Activated naive CD4-positive, alpha-beta T cell treated with anti-CD3 and anti-CD28 coated beads, Interleukin-2, amount 10 ng/mL, durations not matched to agents 7 days and 5 days (primary cell): ENCODE results near the gene EYA2.

ENCODE experiments used
- CTCF ChIA-PET: fragments of 350-600 bp; sonication (Branson Sonifier 250); formaldehyde crosslinking; loops from one replicate; lab custom pipeline; 2021; ENCODE audit warnings: antibody characterized with exemption; lab: Charles Lee
- DNase-seq: peaks from one replicate; pipeline ENCODE4 v3.0.0-alpha.2; 2020
- H3K27ac Mint-ChIP-seq: one replicate; pipeline ENCODE4 v1.8.0; 2021; ENCODE audit warnings: mild to moderate bottlenecking, moderate library complexity, mixed read lengths
- H3K27me3 Mint-ChIP-seq: one replicate; pipeline ENCODE4 v1.8.0; 2021; ENCODE audit warnings: mild to moderate bottlenecking, mixed read lengths
- H3K36me3 Mint-ChIP-seq: one replicate; pipeline ENCODE4 v1.8.0; 2021; ENCODE audit warnings: mixed read lengths
- H3K4me1 Mint-ChIP-seq: one replicate; pipeline ENCODE4 v1.8.0; 2021; ENCODE audit warnings: mixed read lengths
- H3K4me3 Mint-ChIP-seq: one replicate; pipeline ENCODE4 v1.8.0; 2021; ENCODE audit warnings: mild to moderate bottlenecking, moderate library complexity, mixed read lengths
- H3K9me3 Mint-ChIP-seq: one replicate; pipeline ENCODE4 v1.8.0; 2021; ENCODE audit warnings: mixed read lengths

EYA2 gene

GRCh38 chr20:47058236-47058635, 163.6 kb downstream of the EYA2 start:
- H3K9me3 Mint-ChIP-seq = no peaks in the 10 kb centered on the region
- no peaks in the 10 kb centered on the region for H3K36me3 Mint-ChIP-seq
- no peak for DNase-seq
- H3K4me1 Mint-ChIP-seq = no peaks in the 10 kb centered on the region
- CTCF ChIA-PET = no interaction called here
- no peaks in the 10 kb centered on the region for H3K27me3 Mint-ChIP-seq
- H3K27ac Mint-ChIP-seq = no peak overlapping the region
- no peak overlapping the region for H3K4me3 Mint-ChIP-seq

GRCh38 chr20:47059536-47059935, 164.9 kb downstream of the EYA2 start:
- Mint-ChIP-seq H3K4me3 (no peak overlapping the region), H3K27me3 (no peaks in the 10 kb centered on the region), H3K4me1 (no peaks in the 10 kb centered on the region), H3K9me3 (no peaks in the 10 kb centered on the region), H3K36me3 (no peaks in the 10 kb centered on the region), H3K27ac (no peak overlapping the region)
- no peak for DNase-seq
- CTCF ChIA-PET = no interaction called here

GRCh38 chr20:47061549-47061948, 166.9 kb downstream of the EYA2 start:
- CTCF ChIA-PET = no interaction called here
- peaks cover under 1% of the 10 kb centered on the region for H3K27me3 Mint-ChIP-seq
- no peak overlapping the region for H3K27ac Mint-ChIP-seq
- peaks cover 3% of the 10 kb centered on the region for H3K9me3 Mint-ChIP-seq
- no peaks in the 10 kb centered on the region for H3K4me1 Mint-ChIP-seq
- no peak for DNase-seq
- H3K4me3 Mint-ChIP-seq = no peak overlapping the region
- H3K36me3 Mint-ChIP-seq = no peaks in the 10 kb centered on the region

GRCh38 chr20:47062226-47062890, 167.7 kb downstream of the EYA2 start:
- H3K27me3 Mint-ChIP-seq = peaks cover 6% of the 10 kb centered on the region
- CTCF ChIA-PET = interaction anchor here (0.5 kb wide), 1 partner anchor 100 kb away, joined by 3 read pairs; no protein-coding TSS in a partner anchor

GRCh38 chr20:47063407-47063806, 168.8 kb downstream of the EYA2 start:
- H3K4me3 Mint-ChIP-seq = no peak overlapping the region
- no peaks in the 10 kb centered on the region for H3K4me1 Mint-ChIP-seq
- H3K27me3 Mint-ChIP-seq = peaks cover 6% of the 10 kb centered on the region
- H3K27ac Mint-ChIP-seq = no peak overlapping the region
- CTCF ChIA-PET = no interaction called here
- no peaks in the 10 kb centered on the region for H3K36me3 Mint-ChIP-seq
- DNase-seq = no peak
- peaks cover 16% of the 10 kb centered on the region for H3K9me3 Mint-ChIP-seq

More at GRCh38 chr20:47062226-47062890, 167.7 kb downstream of the EYA2 start:
- peaks cover 8% of the 10 kb centered on the region for H3K9me3 Mint-ChIP-seq
- no peaks in the 10 kb centered on the region for H3K36me3 Mint-ChIP-seq
- H3K27ac Mint-ChIP-seq = no peak overlapping the region
- no peak overlapping the region for H3K4me3 Mint-ChIP-seq
- DNase-seq = no peak
- no peaks in the 10 kb centered on the region for H3K4me1 Mint-ChIP-seq

GRCh38 chr20:47063808-47064207, 169.2 kb downstream of the EYA2 start:
- H3K36me3 Mint-ChIP-seq = no peaks in the 10 kb centered on the region
- DNase-seq = no peak
- no peak overlapping the region for H3K27ac Mint-ChIP-seq
- H3K27me3 Mint-ChIP-seq = peaks cover 6% of the 10 kb centered on the region
- CTCF ChIA-PET = no interaction called here
- no peaks in the 10 kb centered on the region for H3K4me1 Mint-ChIP-seq
- no peak overlapping the region for H3K4me3 Mint-ChIP-seq
- H3K9me3 Mint-ChIP-seq = peaks cover 20% of the 10 kb centered on the region

GRCh38 chr20:47066484-47067270, 172.0 kb downstream of the EYA2 start:
- CTCF ChIA-PET = no interaction called here
- H3K4me1 Mint-ChIP-seq = no peaks in the 10 kb centered on the region
- H3K27me3 Mint-ChIP-seq = peaks cover 6% of the 10 kb centered on the region
- H3K27ac Mint-ChIP-seq = no peak overlapping the region
- peaks cover 23% of the 10 kb centered on the region for H3K9me3 Mint-ChIP-seq
- H3K36me3 Mint-ChIP-seq = no peaks in the 10 kb centered on the region
- H3K4me3 Mint-ChIP-seq = no peak overlapping the region
- DNase-seq = no peak

GRCh38 chr20:47067776-47068175, 173.1 kb downstream of the EYA2 start:
- CTCF ChIA-PET = no interaction called here
- Mint-ChIP-seq H3K27ac (no peak overlapping the region), H3K27me3 (peaks cover 6% of the 10 kb centered on the region), H3K9me3 (peaks cover 23% of the 10 kb centered on the region), H3K4me3 (no peak overlapping the region), H3K36me3 (no peaks in the 10 kb centered on the region), H3K4me1 (no peaks in the 10 kb centered on the region)
- no peak for DNase-seq

GRCh38 chr20:47070176-47070575, 175.5 kb downstream of the EYA2 start:
- Mint-ChIP-seq H3K4me3 (no peak overlapping the region), H3K27me3 (peaks cover 12% of the 10 kb centered on the region), H3K36me3 (no peaks in the 10 kb centered on the region), H3K9me3 (peaks cover 25% of the 10 kb centered on the region), H3K27ac (no peak overlapping the region), H3K4me1 (no peaks in the 10 kb centered on the region)
- CTCF ChIA-PET = no interaction called here
- no peak for DNase-seq

- peaks cover 23% of the 10 kb centered on the region for H3K9me3 Mint-ChIP-seq
Observed at GRCh38 chr20:47071646-47072185, 177.1 kb downstream of the EYA2 start.

GRCh38 chr20:47073766-47074475, 179.3 kb downstream of the EYA2 start:
- no peaks in the 10 kb centered on the region for H3K36me3 Mint-ChIP-seq
- no peak for DNase-seq
- CTCF ChIA-PET = no interaction called here
- H3K27ac Mint-ChIP-seq = no peak overlapping the region
- peaks cover 7% of the 10 kb centered on the region for H3K9me3 Mint-ChIP-seq
- H3K4me3 Mint-ChIP-seq = no peak overlapping the region
- no peaks in the 10 kb centered on the region for H3K4me1 Mint-ChIP-seq
- H3K27me3 Mint-ChIP-seq = peaks cover 15% of the 10 kb centered on the region

More at GRCh38 chr20:47071646-47072185, 177.1 kb downstream of the EYA2 start:
- H3K36me3 Mint-ChIP-seq = no peaks in the 10 kb centered on the region
- H3K27ac Mint-ChIP-seq = no peak overlapping the region
- peaks cover 12% of the 10 kb centered on the region for H3K27me3 Mint-ChIP-seq
- H3K4me1 Mint-ChIP-seq = no peaks in the 10 kb centered on the region
- H3K4me3 Mint-ChIP-seq = no peak overlapping the region
- CTCF ChIA-PET = no interaction called here
- no peak for DNase-seq

- H3K27me3 Mint-ChIP-seq = peaks cover 15% of the 10 kb centered on the region
- no peak overlapping the region for H3K27ac Mint-ChIP-seq
- CTCF ChIA-PET = no interaction called here
- peaks cover 5% of the 10 kb centered on the region for H3K9me3 Mint-ChIP-seq
- no peaks in the 10 kb centered on the region for H3K36me3 Mint-ChIP-seq
- DNase-seq = no peak
- H3K4me1 Mint-ChIP-seq = no peaks in the 10 kb centered on the region
- H3K4me3 Mint-ChIP-seq = no peak overlapping the region
Observed at GRCh38 chr20:47075263-47075662, 180.6 kb downstream of the EYA2 start.

GRCh38 chr20:47079047-47079446, 184.4 kb downstream of the EYA2 start:
- Mint-ChIP-seq H3K27ac (no peak overlapping the region), H3K27me3 (peaks cover 14% of the 10 kb centered on the region), H3K36me3 (no peaks in the 10 kb centered on the region), H3K4me1 (no peaks in the 10 kb centered on the region), H3K4me3 (no peak overlapping the region), H3K9me3 (peaks cover 5% of the 10 kb centered on the region)
- no peak for DNase-seq
- CTCF ChIA-PET = no interaction called here

GRCh38 chr20:47080365-47080764, 185.7 kb downstream of the EYA2 start:
- no peak overlapping the region for H3K4me3 Mint-ChIP-seq
- no peaks in the 10 kb centered on the region for H3K4me1 Mint-ChIP-seq
- H3K27me3 Mint-ChIP-seq = peaks cover 12% of the 10 kb centered on the region
- H3K9me3 Mint-ChIP-seq = peaks cover 3% of the 10 kb centered on the region
- no peak for DNase-seq
- CTCF ChIA-PET = no interaction called here
- H3K27ac Mint-ChIP-seq = no peak overlapping the region
- no peaks in the 10 kb centered on the region for H3K36me3 Mint-ChIP-seq
